ENCODE measurements around the gene GPD2.

Gene GPD2

DNA sequence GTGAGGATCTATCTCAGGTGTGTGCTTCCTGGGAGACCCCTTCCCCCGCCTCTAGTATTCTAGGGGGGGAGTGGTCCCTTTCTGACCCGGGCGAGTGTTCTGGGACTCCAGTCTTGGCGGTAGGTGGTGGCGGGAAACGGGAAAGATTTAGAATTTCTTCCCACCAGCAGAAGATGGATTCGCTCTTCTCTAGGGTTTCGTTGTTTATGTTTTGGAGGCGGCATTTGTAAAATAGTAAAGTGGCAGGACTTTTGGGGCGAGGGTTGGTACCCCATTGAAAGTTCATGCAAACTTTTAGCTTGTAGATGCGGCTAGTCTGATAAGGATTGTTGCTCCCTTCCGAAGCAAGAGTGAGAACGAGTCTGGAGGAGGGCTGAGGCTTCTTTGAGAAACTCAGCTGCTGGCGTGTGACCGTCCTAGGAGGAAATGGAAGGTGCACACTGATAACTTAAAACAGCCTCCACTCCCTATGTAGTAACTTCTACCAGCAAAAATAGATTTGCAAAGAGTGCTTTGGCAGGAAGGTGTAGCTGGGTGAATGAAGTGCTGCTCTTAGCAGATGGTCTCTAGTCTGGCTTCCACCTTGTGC lies 412 bp downstream of the GPD2 start:
- peak; percentile 48 to 63 (median 55) for DNase-seq

DNA sequence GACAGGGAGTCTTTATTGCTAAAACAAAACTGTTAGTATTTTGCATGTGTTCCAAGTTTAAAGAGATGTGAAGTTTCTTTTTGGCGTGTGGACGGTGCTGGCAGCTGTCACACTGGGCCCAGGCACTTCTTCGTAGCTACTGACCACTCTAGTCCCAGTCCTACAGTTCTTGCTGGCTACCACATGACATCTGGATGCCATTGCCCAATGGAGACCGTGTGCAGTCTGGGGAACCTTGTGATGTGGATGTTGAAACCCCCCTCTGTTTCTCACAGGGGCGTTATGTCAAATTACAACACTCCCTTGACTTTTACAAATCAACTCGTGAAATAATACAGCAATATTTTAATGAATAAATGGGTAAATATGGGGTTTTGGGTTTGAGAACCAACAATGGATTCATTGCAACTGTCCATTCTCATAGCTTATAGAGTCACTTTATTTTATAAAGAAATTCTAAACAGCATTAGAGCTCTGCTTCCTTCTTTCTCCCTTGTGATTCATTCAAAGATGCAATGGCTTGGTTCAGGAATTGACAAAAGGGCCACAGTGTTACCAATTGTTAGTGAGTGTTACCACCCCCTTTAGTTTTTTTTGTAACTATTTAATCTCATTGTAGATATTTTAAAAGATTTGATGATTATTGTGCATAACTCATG lies 1.2 kb downstream of the GPD2 start:
- peak; percentile 90 to 96 (median 92) for DNase-seq

DNA sequence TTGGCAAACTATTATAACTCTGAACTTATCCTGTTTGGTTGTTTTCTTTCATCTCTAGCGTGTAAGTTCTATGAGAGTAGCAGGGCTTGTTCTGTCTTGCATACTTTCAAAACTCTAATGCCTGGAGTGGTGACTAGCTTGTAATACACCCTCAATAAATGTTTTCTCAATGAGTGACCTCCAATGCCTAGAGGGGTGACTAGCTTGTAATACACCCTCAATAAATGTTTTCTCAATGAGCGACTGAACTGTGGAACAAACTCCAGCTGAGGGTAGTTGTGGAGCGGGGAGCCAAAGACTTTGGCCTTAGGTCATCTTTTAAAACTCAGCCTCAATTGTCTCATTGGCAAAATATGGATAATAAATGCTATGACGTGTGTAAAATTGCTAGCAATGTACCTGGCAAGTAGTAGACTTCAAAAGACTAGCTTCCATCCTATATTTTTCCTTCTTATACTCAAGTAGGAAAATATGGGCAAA lies 1.8 kb downstream of the GPD2 start:
- peak in 1 of 4 experiments; percentile 31 for DNase-seq

DNA sequence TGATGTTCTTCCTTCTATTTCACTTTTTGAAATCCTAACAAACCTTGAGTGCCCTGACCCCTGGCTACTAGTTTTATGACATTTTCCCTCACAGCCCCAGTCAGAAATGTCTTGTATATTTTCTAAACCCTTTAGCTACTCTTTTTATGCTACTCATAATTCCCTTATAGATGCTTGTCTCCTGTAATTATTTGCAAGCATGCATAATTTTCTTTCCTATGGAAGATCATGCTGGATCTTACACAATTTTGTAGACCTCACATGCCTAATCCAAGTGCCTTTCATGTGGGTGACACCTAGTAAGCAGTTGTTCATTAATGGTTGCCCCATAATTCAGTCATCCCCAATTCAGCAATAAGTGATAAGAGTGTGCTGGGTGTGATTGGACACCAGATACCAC lies 6.9 kb downstream of the GPD2 start:
- peak in 2 of 4 experiments; percentile 9 to 19 for DNase-seq

DNA sequence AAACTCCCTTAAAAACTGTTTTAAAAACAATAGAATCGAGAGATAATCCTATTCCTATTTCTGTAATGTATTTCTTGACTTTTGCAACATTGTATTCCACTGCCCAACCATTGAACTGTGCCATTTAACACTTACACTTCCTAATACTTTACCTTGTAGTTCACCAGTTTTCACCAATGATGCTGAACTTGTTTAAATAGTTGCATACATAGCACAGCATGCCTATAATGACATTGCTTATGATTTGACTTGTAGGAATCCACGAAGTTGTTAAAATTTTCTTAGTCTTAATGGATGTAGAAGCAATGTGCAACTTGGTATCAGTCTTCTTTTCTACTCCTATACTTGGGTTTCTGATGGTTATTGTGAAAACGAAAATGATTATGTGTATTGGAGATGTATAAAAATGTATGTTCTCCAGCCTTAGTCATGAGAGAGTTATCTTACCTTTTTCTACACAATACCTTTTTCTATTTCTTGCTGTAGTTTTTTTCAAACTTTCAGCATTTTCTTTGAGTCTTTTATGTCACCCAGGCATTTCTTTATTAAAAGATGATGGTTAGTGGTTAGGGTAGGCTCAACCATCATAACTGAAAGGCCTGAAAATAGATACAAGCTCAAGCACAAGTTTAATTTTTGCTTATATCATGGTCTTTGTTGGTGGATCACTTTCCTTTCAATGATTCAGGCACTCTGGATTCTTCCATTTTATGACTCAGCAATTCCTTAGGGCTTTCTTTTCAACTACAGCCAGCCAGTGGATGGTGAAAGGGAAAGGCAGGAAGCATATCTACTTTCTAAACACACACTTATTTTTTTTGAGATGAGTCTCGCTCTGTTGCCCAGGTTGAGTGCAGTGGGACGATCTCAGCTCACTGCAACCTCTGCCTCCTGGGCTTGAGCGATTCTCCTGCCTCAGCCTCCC lies 9.4 kb downstream of the GPD2 start:
- no peak for DNase-seq

DNA sequence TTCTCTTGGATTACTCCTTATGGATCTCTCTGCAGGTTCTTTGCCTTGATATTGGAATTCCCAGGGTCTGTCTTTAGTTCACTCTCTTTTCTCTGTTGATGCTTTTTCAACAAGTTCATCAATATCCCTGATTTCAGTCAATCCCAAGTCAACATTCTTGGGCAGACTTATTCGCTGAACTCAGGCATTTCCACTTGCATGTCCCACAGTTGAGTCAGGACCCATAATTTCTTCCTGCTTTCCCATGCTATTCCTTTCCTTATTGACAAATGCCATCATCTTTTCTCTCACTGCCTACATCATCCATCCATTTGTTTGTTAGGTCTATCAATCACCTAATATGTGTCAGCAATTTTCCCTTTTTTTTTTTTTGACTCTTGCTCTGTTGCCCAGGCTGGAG lies 11.6 kb downstream of the GPD2 start:
- no peak for DNase-seq

DNA sequence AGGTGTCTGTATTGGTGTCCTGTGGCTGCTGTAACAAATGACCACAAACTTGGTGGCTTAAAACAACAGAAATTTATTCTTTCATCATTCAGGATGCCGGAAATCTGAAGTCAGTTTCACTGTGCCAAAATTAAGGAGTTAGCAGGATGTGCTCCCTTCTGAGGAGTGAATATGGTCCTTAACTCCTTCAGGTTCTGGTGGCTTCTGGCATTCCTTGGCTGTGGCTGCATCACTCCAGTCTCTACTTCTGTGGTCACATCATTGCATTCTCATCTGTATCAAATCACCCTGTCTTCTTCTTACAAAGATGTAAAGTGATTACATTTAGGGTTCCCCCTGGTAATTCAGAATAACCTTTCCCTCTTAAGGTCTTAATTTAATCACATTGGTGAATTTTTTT lies 12.6 kb downstream of the GPD2 start:
- DNase-seq: no peak

DNA sequence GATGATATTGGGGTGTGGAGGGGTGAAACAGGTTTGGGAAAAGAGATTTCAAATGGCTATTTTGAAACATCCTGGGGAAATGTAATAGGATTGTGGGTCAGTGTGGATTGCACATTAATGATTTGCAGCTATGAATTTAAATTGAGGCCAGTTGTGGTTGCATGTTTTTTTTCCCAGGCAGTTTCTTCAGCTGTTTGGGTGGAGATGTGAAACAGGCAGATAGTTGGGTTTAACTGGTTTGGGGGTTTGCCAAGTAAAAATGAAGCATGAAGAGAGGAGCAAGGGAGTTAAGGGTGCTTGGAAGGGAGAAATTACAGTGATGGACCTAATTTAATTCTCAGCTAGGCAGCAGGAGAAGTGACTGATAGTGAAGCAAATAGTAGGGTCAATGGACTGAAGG lies 16.8 kb downstream of the GPD2 start:
- DNase-seq: no peak

DNA sequence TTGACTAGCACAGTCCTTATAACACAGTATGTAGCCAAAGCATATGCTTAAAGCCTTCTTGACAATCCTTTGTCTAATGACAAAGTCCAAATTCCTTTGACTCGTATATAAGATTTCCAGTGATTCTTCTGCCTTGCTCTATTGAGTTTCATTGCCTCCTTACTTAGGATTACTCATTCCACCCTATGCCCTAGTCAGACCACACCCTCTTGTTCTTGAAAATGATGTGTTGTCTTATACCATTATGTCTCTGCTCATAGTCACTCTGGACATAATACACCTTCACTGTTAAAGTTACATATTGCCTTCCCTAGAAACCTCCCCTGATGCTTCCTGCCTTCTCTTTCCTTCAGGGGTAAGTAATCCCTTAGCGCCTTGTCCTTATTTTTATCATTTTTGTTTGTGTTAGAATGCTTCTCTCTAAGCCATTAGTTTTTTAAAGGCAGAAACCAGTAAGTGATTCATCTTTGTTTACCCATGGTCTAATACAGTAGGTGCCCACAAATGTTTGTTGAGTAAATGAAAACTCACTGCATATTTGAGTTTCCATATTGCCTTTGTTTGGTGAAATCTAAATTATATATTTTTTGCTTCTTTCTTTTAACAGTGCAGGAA lies 19.3 kb downstream of the GPD2 start:
- peak in 1 of 4 experiments; percentile 20 for DNase-seq

DNA sequence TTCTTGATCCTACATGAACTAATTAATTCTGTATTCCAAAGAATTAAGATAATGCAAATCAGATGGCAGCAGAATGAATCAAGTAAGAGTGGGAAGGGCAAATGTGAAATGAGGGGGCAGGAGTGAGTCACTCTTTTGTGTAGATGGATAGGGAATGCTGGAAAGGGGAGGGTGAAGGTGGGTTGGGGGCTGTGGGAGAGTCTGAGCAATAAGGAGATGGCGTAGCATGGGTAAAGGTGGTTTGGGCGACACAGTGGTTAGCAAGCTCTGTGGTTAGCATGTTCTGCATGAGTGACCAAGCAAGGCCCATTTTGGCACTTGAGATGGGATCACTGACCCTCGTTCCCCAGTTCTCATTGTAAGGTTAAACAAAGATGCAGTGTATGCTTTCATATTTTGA lies 20.4 kb downstream of the GPD2 start:
- no peak for DNase-seq

DNA sequence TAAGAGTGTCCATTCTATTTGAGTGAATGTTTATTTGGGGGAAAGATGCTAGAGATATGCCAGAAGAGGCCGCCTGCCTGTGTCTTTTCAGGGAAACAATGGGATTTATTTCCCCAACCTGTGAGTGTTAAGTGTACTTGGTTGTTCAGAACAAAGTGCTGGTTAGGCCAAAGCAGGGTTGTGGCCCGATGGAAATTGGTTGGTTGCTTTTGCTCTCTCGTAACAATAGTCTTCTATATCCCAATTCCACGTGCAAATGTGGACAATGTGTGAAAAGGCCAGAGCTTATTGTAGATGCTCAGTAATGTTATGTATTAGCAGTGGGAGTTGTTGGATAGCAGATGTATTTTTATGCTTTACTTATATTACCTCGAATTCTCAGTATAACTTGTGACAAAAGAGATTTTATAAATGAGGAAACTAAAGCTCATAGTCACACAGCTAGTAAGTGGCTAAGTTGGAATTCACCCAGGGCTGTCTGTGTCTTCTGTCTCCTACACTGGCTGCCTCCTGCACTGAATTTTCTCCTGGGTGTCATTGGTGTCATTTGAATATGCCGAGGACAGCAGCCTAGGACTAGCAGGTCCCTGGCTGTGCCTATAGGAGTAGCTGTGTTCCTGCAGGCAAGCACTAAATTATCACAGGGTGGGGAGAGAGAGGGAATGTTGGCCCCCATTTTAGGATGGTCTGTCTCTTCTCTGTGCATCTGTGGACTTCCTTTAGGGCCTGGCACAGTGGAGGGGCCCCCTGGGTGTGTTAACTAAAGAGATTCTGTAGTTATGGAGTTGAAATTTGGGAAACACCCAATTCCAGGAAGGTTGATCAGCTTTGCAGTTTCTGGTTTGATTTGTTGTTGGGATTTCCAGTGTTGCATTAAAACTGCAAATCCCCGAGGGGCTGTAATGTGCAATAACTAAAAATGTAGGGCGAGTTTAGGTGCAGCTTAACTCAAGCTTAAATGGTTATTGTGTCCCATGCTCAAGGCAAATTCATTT lies 21.6 kb downstream of the GPD2 start:
- peak; percentile 24 to 59 (median 46) for DNase-seq

DNA sequence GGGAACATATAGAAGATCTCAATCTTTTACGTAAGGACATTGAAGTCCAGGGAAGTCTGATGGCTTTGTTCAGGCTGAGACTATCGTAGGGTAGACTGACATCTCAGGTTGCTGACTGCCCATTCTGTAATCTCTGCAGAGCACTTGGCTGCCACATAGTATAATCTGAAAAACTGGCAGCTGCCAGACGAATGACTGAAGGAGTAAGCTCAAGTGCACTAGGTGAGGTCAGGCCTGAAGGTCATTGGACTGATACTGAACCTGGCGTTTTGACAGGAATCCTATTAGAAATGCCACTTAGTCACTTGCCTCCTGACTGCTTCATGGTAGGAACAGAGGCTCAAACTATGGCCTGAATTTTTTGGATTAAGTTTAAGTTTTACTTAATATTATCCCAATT lies 23.5 kb downstream of the GPD2 start:
- DNase-seq: no peak

DNA sequence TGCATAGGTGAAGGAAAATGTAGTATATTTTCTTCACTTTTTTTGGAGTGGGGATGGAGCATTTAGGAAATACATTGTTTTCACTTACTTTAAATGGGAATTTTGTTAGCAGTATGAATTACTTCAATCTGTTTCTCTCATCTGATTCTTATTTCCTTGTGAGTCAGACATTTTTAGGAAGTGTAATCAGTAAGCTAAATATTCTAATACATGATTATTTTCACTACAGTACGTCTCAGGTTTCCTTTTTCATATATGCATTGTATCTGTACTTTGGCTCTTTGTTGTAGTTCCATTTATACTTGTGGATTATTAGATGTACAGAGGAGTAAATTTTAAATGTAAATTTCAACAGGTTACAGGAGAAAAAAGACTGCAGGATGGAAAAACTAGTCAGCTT lies 27.9 kb downstream of the GPD2 start:
- DNase-seq: peak in 1 of 4 experiments; percentile 9

DNA sequence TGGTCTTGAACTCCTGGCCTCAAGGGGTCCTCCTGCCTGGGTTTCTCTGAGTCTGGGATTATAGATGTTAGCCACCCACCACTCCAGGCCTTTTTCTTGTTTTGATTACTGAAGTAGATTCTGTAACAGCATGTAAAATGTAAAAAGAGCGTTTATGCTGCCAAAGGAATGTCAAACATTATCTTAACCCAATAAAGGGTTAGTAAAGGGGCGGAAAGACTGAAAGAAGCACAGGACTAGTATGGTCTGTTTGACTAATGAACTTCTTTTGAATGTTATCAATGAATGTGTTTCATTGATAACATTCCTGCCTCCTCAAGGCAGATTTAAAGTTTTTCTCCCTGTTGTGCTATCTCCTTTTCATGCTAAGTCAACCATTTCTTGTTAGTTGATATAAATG lies 29.4 kb downstream of the GPD2 start:
- DNase-seq: no peak

DNA sequence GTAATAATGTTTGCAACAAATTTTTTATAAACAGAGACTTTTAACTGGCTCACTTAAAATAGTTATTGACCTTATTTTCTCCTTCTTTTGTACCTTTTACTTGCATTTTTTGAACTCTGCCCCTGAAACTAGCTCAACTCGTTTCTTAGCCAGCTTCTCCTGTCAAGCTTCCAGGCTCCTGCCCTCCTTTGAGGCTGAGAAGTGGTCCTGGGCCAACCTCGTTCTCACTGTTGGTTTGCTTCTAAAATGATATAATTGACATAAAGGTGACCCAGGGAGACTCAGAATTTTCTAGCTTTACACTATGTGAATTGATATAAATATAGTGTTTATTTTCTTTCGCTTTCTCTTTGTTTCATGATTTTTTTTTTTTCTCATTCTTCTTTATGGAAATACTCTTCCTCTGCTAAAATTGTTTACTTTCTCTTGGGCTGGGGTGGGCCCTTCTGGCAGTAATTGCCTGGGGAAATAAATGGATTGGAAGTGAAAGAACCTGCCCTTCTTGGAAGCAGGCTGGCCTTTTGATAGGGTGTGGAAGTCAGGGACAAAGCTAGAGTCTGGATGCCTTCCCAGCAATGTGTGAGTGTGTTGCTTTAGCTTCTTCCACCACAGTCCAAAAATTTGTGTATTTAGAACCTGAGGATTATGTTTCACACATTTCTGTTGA lies 30.7 kb downstream of the GPD2 start:
- DNase-seq: no peak

DNA sequence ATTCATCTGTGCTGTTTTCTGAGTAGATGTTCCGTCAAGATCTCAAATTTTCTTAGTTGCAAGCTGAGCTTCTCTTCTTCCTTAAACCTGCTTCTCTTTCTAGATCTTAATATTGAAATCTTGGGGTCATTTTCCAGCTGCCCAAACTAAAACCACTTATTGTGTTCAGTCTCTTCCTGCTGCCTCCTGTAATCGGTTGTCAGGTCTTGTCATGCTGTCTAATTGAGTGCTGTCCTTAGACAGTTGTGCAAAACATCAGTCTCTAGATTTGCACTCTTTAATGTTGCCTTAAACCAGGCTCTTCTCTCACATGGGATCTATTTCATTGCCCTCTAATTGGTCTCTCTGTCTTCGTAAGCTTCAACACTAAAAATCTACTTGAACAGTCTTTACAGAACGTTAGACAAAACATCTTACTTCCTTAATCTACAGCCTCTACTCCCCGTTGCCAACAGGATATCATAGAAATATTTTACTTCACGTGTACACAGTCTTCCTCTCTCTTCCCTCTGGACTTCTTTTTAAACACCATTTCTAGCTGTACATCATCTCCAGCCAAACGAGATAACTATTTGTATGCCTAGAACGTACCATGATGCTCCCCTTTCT lies 34.9 kb downstream of the GPD2 start:
- DNase-seq: peak; percentile 6 to 40 (median 26)

DNA sequence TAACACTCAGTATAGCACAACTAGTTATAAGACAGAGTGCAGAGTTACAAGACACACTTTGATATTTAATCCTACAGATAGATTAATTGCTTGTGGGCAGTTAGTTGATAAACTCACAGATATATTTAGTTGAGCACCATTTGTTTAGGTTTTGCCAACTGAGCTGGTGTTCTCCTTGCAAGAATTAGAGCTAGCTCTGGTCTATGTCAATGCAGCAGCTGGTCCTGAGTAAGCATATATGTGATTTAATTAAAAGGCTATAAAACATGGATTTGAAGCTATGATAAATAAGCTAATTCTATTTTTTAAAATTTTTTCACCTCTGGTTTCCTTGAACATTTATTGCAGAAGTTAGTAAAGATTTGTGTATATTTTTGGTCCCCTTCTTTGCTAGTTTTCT lies 35.6 kb downstream of the GPD2 start:
- no peak for DNase-seq

DNA sequence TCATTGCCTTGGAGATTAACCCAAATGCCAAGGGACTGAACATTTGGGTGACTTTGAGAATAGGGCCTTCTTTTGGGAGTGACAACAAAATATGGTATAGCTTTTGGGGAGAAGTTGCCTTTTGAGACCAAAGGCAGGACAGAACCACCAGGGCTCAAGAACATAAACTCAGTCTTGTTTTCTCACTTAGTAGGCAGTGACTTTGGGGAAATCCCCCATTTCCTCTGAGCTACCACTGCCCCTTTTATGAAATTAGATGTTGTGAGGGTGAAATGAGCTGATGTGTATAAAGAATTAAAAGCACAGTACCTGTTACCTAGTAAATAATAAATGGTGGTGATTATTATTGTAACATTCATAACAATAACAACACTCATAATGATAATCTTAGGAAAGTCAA lies 36.5 kb downstream of the GPD2 start:
- DNase-seq: no peak

DNA sequence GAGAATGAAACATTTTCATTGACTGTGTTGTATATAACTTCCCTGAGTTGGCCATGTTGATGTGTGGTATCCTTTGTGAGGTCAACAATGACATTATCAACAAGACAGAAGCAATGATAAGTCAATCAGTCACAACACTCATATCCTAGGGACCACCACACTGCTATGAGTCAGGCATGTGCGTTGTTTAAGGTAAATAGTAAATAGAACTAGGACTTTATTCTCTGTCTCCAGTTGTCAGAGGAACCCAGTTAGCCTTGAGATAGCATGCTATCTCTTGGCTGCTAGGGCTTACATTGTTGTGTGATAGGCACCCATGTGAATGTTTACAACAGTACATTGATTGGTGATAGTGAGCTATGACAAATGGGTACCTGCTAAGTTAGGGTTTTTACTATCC lies 37.3 kb downstream of the GPD2 start:
- DNase-seq: no peak

DNA sequence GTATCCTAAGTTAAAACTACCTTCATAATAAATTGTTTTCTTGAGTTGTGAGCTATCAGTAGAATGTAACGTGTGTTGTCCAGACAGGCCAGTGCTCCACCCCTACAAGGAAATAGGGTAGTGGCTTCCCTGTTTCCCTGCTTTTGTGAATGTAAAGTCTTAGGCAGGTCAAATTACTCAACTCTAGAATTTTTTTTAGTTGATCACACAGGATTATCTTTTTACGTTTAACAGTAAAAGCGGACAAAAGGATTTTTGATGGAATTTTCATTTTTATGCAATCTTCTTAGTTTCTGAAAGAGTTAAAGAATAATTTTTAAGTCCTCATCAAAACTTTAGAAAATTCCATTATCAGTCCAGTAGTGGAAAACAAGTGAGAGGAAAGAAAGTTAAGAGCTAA lies 38.2 kb downstream of the GPD2 start:
- no peak for DNase-seq
